IMR-90 (cell line): Measurements from ENCODE around the gene NKIRAS1. TPM values are rescaled to one million over a fixed set of nuclear protein-coding genes. Genes with fewer than 3 reads are reported as not detected.
A peak's percentile ranks its signal among the peaks of the same experiment; 100 is the strongest.

ENCODE experiments used
- ATAC-seq: fragments of 200-7000 bp; cut with Tn5 transposase; 2 replicates; pipeline ENCODE4 v1.9.1; 2020; ENCODE audit warnings: low read depth, mild to moderate bottlenecking, moderate library complexity
- BruUV-seq: library from RNA; stranded (reverse); fragments of 400-500 nt; replicated peaks from 2 replicates; lab custom pipeline; 2021; lab: Mats Ljungman, UMichigan
- CTCF ChIA-PET: fragments of 300-600 bp; formaldehyde crosslinking; extraction: SDS; loops from one replicate; lab custom pipeline; 2021; ENCODE audit warnings: antibody characterized with exemption; lab: Yijun Ruan, JAX
- POLR2A ChIA-PET: fragments of 300-600 bp; sonication (Branson Sonifier 250); formaldehyde crosslinking; loops from one replicate; lab custom pipeline; 2022; ENCODE audit warnings: antibody characterized with exemption; ENCODE audit not compliant: unreplicated experiment; lab: Charles Lee
- DNase-seq: peaks from one replicate; pipeline ENCODE4 v3.0.0; 2013
- H2AFZ ChIP-seq: replicated peaks from 2 replicates; pipeline ENCODE3; 2013; ENCODE audit warnings: low read length, mild to moderate bottlenecking; ENCODE audit not compliant: poor library complexity
- H2AK5ac ChIP-seq: 2 replicates; pipeline ENCODE4 v1.6.1; 2013; ENCODE audit warnings: low read depth, low read length, inconsistent platforms
- H2AK9ac ChIP-seq: replicated peaks from 2 replicates; pipeline ENCODE3; 2013; ENCODE audit warnings: mild to moderate bottlenecking, low read depth, low read length, moderate library complexity; ENCODE audit not compliant: poor library complexity
- H2BK120ac ChIP-seq: 2 replicates; pipeline ENCODE4 v1.6.1; 2013; ENCODE audit warnings: low read depth, low read length, inconsistent platforms
- H2BK15ac ChIP-seq: 3 replicates; pipeline ENCODE4 v1.6.1; 2013; ENCODE audit warnings: low read depth, low read length, inconsistent platforms
- H2BK20ac ChIP-seq: 2 replicates; pipeline ENCODE4 v1.6.1; 2013; ENCODE audit warnings: low read depth, mild to moderate bottlenecking, inconsistent platforms, low read length, moderate library complexity
- H2BK5ac ChIP-seq: 2 replicates; pipeline ENCODE4 v1.6.1; 2013; ENCODE audit warnings: mild to moderate bottlenecking, low read depth, low read length, inconsistent platforms; ENCODE audit not compliant: poor library complexity, severe bottlenecking
- H3K14ac ChIP-seq: replicated peaks from 2 replicates; pipeline ENCODE4 v1.6.1; 2013; ENCODE audit warnings: low read depth, low read length, inconsistent platforms
- H3K18ac ChIP-seq: 2 replicates; pipeline ENCODE4 v1.6.1; 2013; ENCODE audit warnings: low read depth, low read length, control low read depth
- H3K23ac ChIP-seq: 2 replicates; pipeline ENCODE4 v1.6.1; 2013; ENCODE audit warnings: low read depth, low read length, inconsistent platforms
- H3K27ac ChIP-seq: 2 replicates; pipeline ENCODE4 v1.5.1; 2013; ENCODE audit warnings: mild to moderate bottlenecking, control low read depth, low read length; ENCODE audit not compliant: insufficient read depth
- H3K27me3 ChIP-seq: 2 replicates; pipeline ENCODE4 v1.6.1; 2013; ENCODE audit warnings: low read length; ENCODE audit not compliant: control insufficient read depth, insufficient read depth
- H3K36me3 ChIP-seq: 2 replicates; pipeline ENCODE4 v1.6.1; 2013; ENCODE audit warnings: low read length, mixed read lengths; ENCODE audit not compliant: control insufficient read depth, insufficient read depth
- H3K4ac ChIP-seq: 2 replicates; pipeline ENCODE4 v1.6.1; 2013; ENCODE audit warnings: low read depth, low read length, inconsistent platforms
- H3K4me1 ChIP-seq: 2 replicates; pipeline ENCODE4 v1.6.1; 2013; ENCODE audit warnings: low read length, mixed read lengths; ENCODE audit not compliant: control insufficient read depth, insufficient read depth
- H3K4me2 ChIP-seq: 2 replicates; pipeline ENCODE4 v1.6.1; 2013; ENCODE audit warnings: low read depth, mild to moderate bottlenecking, control low read depth, low read length, moderate library complexity
- H3K4me3 ChIP-seq: 2 replicates; pipeline ENCODE4 v1.5.1; 2013; ENCODE audit warnings: low read depth, mild to moderate bottlenecking, control low read depth, low read length, moderate library complexity; ENCODE audit not compliant: insufficient read depth
- H3K56ac ChIP-seq: 2 replicates; pipeline ENCODE4 v1.6.1; 2013; ENCODE audit warnings: low read length, inconsistent platforms; ENCODE audit not compliant: insufficient read depth; ENCODE audit errors: extremely low read depth
- H3K79me1 ChIP-seq, 2 experiments: 2 replicates each; pipeline ENCODE4 v1.6.1; 2013; ENCODE audit warnings: low read length in 2 of 2, inconsistent platforms in 1 of 2, low read depth in 1 of 2
- H3K9ac ChIP-seq: 2 replicates; pipeline ENCODE4 v1.6.1; 2013; ENCODE audit warnings: low read depth, low read length, control low read depth
- H3K9me1 ChIP-seq: 2 replicates; pipeline ENCODE4 v1.6.1; 2013; ENCODE audit warnings: low read length, inconsistent platforms; ENCODE audit not compliant: insufficient read depth
- H3K9me3 ChIP-seq: 2 replicates; pipeline ENCODE4 v1.6.1; 2013; ENCODE audit warnings: low read length; ENCODE audit not compliant: control insufficient read depth, insufficient read depth
- H4K20me1 ChIP-seq: 2 replicates; pipeline ENCODE4 v1.6.1; 2013; ENCODE audit warnings: low read length, inconsistent platforms; ENCODE audit not compliant: insufficient read depth
- H4K5ac ChIP-seq: 2 replicates; pipeline ENCODE4 v1.6.1; 2013; ENCODE audit warnings: mild to moderate bottlenecking, low read depth, low read length, control low read depth
- H4K8ac ChIP-seq, 2 experiments: 2 replicates each; pipeline ENCODE4 v1.6.1; 2013; ENCODE audit warnings: low read depth in 2 of 2, low read length in 2 of 2, control low read depth in 1 of 2, inconsistent platforms in 1 of 2
- H4K91ac ChIP-seq: 2 replicates; pipeline ENCODE4 v1.6.1; 2013; ENCODE audit warnings: low read depth, low read length, inconsistent platforms; ENCODE audit not compliant: insufficient read depth
- BHLHE40 ChIP-seq: fragments of 150-350 bp; IDR thresholded peaks from 2 replicates; pipeline ENCODE4 v1.6.1; 2016; ENCODE audit warnings: mild to moderate bottlenecking, low read depth, low read length
- CEBPB ChIP-seq: IDR thresholded peaks from 2 replicates; pipeline ENCODE4 v1.6.1; 2012; ENCODE audit warnings: low read depth, low read length, improper control_type of control experiment
- CHD1 ChIP-seq: IDR thresholded peaks from 2 replicates; pipeline ENCODE4 v1.6.1; 2012; ENCODE audit warnings: low read depth, low read length, improper control_type of control experiment
- ELK1 ChIP-seq: fragments of 150-350 bp; IDR thresholded peaks from 2 replicates; pipeline ENCODE4 v1.6.1; 2016; ENCODE audit warnings: low read depth, mild to moderate bottlenecking, low read length, moderate library complexity, borderline replicate concordance
- FOS ChIP-seq: fragments of 150-350 bp; IDR thresholded peaks from 2 replicates; pipeline ENCODE4 v1.6.1; 2016; ENCODE audit warnings: low read depth, low read length
- MAZ ChIP-seq: IDR thresholded peaks from 2 replicates; pipeline ENCODE4 v1.6.1; 2012; ENCODE audit warnings: low read depth, mild to moderate bottlenecking, low read length, improper control_type of control experiment, moderate library complexity, borderline replicate concordance
- MXI1 ChIP-seq: IDR thresholded peaks from 2 replicates; pipeline ENCODE4 v1.6.1; 2012; ENCODE audit warnings: low read depth, mild to moderate bottlenecking, low read length, moderate library complexity, borderline replicate concordance
- NFE2L2 ChIP-seq: fragments of 150-350 bp; IDR thresholded peaks from 2 replicates; pipeline ENCODE4 v1.6.1; 2016; ENCODE audit warnings: low read depth, mild to moderate bottlenecking, low read length
- POLR2A ChIP-seq: IDR thresholded peaks from 2 replicates; pipeline ENCODE4 v1.6.1; 2012; ENCODE audit warnings: mild to moderate bottlenecking, low read depth, low read length
- RAD21 ChIP-seq: IDR thresholded peaks from 2 replicates; pipeline ENCODE4 v1.6.1; 2012; ENCODE audit warnings: low read length, improper control_type of control experiment
- RCOR1 ChIP-seq: IDR thresholded peaks from 2 replicates; pipeline ENCODE4 v1.6.1; 2012; ENCODE audit warnings: mild to moderate bottlenecking, low read length, improper control_type of control experiment; ENCODE audit not compliant: insufficient replicate concordance
- RFX5 ChIP-seq: IDR thresholded peaks from 2 replicates; pipeline ENCODE4 v1.8.0; 2012; ENCODE audit warnings: low read depth, mild to moderate bottlenecking, low read length, moderate library complexity
- SMC3 ChIP-seq: fragments of 150-350 bp; IDR thresholded peaks from 2 replicates; pipeline ENCODE4 v1.6.1; 2016; ENCODE audit warnings: low read depth, mild to moderate bottlenecking, antibody characterized with exemption, low read length, moderate library complexity
- whole genome bisulfite sequencing, 2 experiments: methylation state at CpG; one replicate each; pipeline versions ENCODE4 v1.1.5 to v1.1.7; 2013; ENCODE audit warnings: missing lambda C conversion rate in 2 of 2; ENCODE audit not compliant: insufficient read length in 1 of 2; ENCODE audit errors: extremely low coverage in 2 of 2; 5-methylcytosine and 5-hydroxymethylcytosine counted together
- dilution Hi-C: fragments of 300-500 bp; cut with HindIII; formaldehyde crosslinking; loops from one replicate; pipeline ENCODE4 v1.14.3; 2018; ENCODE audit warnings: low sequenced_read_pairs; ENCODE audit not compliant: unreplicated experiment
- in situ Hi-C: fragments of 300-500 bp; cut with MboI; formaldehyde crosslinking; loops from 3 replicates; pipeline ENCODE4 v1.14.3; 2019; ENCODE audit warnings: low sequenced_read_pairs, inconsistent platforms, mixed read lengths
- intact Hi-C: fragments of 100-400 bp; cut with micrococcal nuclease; formaldehyde crosslinking; loops from 2 replicates; pipeline ENCODE4 v1.10.0; 2022
- polyA plus RNA-seq, 3 experiments: library from polyadenylated mRNA; depleted of rRNA; stranded (reverse); fragments of >200 nt; gene quantifications; 2 replicates each; pipeline ENCODE4 v1.2.3, GENCODE V29; 2012; ENCODE audit warnings: low replicate concordance in 1 of 3
- total RNA-seq: library from RNA; depleted of rRNA; stranded (reverse); fragments of >200 nt; gene quantifications from 2 replicates; pipeline ENCODE4 v1.2.3, GENCODE V29; 2012
- TF ChIP-seq, protein P1 (sequence below): fragments of 150-350 bp; IDR thresholded peaks from 2 replicates; pipeline ENCODE4 v1.6.1; 2017; ENCODE audit warnings: mild to moderate bottlenecking, antibody characterized with exemption, low read length, low read depth
- TF ChIP-seq, protein P2 (sequence below): conservative IDR thresholded peaks from 2 replicates; pipeline ENCODE4 v1.5.1; 2012; ENCODE audit warnings: mild to moderate bottlenecking, low read depth, low read length, improper control_type of control experiment

The NKIRAS1 gene
- total and polyA plus RNA-seq, 2 of the 4 experiments (the other 2 are of a cell fraction), result 6.1 to 6.8 TPM

DNA sequence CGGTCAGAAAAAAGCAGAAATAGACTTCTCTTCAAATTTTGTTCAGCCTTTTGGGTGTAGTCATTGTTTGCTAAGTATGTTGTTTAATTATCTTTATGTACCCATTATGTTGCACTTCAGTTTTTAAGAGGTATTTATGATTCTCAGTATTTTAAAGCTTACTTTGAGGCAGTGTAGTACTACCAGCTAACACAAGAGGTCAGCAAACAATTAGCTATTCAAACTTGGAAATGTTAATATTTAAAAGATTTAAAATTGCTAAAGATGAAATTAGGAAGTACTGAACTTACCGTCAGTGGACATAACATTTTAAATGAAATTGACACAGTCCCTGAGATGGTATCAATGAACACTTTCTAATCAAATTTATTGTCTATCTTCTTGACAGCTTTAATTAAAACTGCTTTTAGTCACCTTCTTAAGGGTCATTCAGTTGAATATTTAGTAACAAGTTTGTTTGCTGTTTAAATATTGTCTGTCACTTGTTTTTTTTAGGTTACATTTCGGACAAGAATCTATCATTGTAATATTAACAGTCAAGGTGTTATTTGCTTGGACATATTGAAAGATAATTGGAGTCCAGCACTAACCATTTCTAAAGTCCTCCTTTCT is 28.1 kb downstream of the NKIRAS1 start:
- H2BK15ac ChIP-seq, result no peak overlapping the region
- H3K4me2 ChIP-seq, result no peak overlapping the region
- no peak overlapping the region for H4K91ac ChIP-seq
- H2AFZ ChIP-seq, result no peak overlapping the region
- no peaks in the 10 kb centered on the region for H3K9me3 ChIP-seq
- POLR2A ChIA-PET, result no interaction called here
- H3K36me3 ChIP-seq, result peaks cover 6% of the 10 kb centered on the region; the same call in 1 of the 2 replicates
- no peaks in the 10 kb centered on the region for H3K27me3 ChIP-seq
- DNase-seq (peak; percentile 64), ATAC-seq (peak; percentile 74)
- H2AK9ac ChIP-seq, result no peak overlapping the region
- no peak overlapping the region for H3K27ac ChIP-seq
- peaks cover 23 to 28% of the 10 kb centered on the region in 2 experiments for H3K79me1 ChIP-seq
- no peaks in the 10 kb centered on the region for H3K4me1 ChIP-seq
- no peak overlapping the region for H4K5ac ChIP-seq
- H3K14ac ChIP-seq, result no peak overlapping the region
- H3K18ac ChIP-seq, result no peak overlapping the region
- no peak overlapping the region for H2BK20ac ChIP-seq
- no peak overlapping the region for H4K8ac ChIP-seq
- peaks cover 3% of the 10 kb centered on the region; the same call in 1 of the 2 replicates for H3K9me1 ChIP-seq
- intact Hi-C loops (loop anchor here (1.0 to 2.0 kb wide), 2 partner anchors 108 to 350 kb away; no protein-coding TSS in a partner anchor), dilution Hi-C loops (no loop called here), in situ Hi-C loops (loop anchor here (25.0 kb wide), 2 partner anchors 349 to 799 kb away; no protein-coding TSS in a partner anchor)
- no peak overlapping the region for H3K56ac ChIP-seq
- TF ChIP-seq BHLHE40, result no peak
- TF ChIP-seq RCOR1, result no peak
- peak; percentile 70 for TF ChIP-seq SMC3
- TF ChIP-seq RAD21, result peak; percentile 83
- no peak for TF ChIP-seq ELK1
- no peak for TF ChIP-seq POLR2A
- no peak for TF ChIP-seq CEBPB
- TF ChIP-seq, protein P1, sequence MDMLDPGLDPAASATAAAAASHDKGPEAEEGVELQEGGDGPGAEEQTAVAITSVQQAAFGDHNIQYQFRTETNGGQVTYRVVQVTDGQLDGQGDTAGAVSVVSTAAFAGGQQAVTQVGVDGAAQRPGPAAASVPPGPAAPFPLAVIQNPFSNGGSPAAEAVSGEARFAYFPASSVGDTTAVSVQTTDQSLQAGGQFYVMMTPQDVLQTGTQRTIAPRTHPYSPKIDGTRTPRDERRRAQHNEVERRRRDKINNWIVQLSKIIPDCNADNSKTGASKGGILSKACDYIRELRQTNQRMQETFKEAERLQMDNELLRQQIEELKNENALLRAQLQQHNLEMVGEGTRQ, result no peak
- TF ChIP-seq CHD1, result no peak
- TF ChIP-seq, protein P2, sequence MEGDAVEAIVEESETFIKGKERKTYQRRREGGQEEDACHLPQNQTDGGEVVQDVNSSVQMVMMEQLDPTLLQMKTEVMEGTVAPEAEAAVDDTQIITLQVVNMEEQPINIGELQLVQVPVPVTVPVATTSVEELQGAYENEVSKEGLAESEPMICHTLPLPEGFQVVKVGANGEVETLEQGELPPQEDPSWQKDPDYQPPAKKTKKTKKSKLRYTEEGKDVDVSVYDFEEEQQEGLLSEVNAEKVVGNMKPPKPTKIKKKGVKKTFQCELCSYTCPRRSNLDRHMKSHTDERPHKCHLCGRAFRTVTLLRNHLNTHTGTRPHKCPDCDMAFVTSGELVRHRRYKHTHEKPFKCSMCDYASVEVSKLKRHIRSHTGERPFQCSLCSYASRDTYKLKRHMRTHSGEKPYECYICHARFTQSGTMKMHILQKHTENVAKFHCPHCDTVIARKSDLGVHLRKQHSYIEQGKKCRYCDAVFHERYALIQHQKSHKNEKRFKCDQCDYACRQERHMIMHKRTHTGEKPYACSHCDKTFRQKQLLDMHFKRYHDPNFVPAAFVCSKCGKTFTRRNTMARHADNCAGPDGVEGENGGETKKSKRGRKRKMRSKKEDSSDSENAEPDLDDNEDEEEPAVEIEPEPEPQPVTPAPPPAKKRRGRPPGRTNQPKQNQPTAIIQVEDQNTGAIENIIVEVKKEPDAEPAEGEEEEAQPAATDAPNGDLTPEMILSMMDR, result peak; percentile 77
- TF ChIP-seq FOS, result no peak
- TF ChIP-seq NFE2L2, result no peak
- no peak for TF ChIP-seq MAZ
- no peak for TF ChIP-seq RFX5
- no peak for TF ChIP-seq MXI1
- no peak overlapping the region for H3K23ac ChIP-seq
- no peak overlapping the region for H2AK5ac ChIP-seq
- no CpG with 5 or more reads among the region's 3 CpGs for whole genome bisulfite sequencing, 2 experiments
- no peak overlapping the region for H3K4ac ChIP-seq
- no TSS peak for BruUV-seq
- H4K20me1 ChIP-seq, result peaks cover 6% of the 10 kb centered on the region; the same call in 1 of the 2 replicates
- no peak overlapping the region for H2BK5ac ChIP-seq
- no peak overlapping the region for H3K9ac ChIP-seq
- H3K4me3 ChIP-seq, result no peak overlapping the region
- no peak overlapping the region for H2BK120ac ChIP-seq
- CTCF ChIA-PET, result interaction anchor here (1.1 to 1.3 kb wide), 5 partner anchors 9 to 793 kb away, joined by 3 to 9 read pairs (median 5); partner anchors contain the start of genes NKIRAS1 and RPL15
